Gastrocnemius medialis (tissue), 4 donors: Measurements from ENCODE around the gene AKAP12. TPM values are rescaled to one million over a fixed set of nuclear protein-coding genes. Genes with fewer than 3 reads are reported as not detected.
"Not testable (repeated sequence)": the region's sequence is repeated elsewhere in the genome, so short reads cannot be mapped to it uniquely, and the experiment has no call there.

ENCODE experiments used
- ATAC-seq, 2 donors: fragments of 150-250 bp; one replicate each; pipeline ENCODE4 v1.9.1; 2016
- DNase-seq, 2 donors: peaks; one replicate each; pipeline ENCODE4 v3.0.0-alpha.2; 2019
- H3K27ac ChIP-seq, 4 donors: fragments of 200-600 bp; sonication (generic); 1 replicate in 1 of 4; 2 replicates in 3 of 4; pipeline ENCODE4 v1.5.1; 2016 to 2018; ENCODE audit warnings: mild to moderate bottlenecking in 2 of 4, moderate library complexity in 1 of 4
- H3K27me3 ChIP-seq, 3 donors: fragments of 200-600 bp; sonication (generic) in 2 of 3; 1 replicate in 1 of 3; 2 replicates in 2 of 3; pipeline versions ENCODE4 v1.5.1 to v1.6.0; 2016 to 2019; ENCODE audit warnings: mild to moderate bottlenecking in 1 of 3, moderate library complexity in 1 of 3
- H3K36me3 ChIP-seq, 2 donors: fragments of 200-600 bp; sonication (generic) in 1 of 2; one replicate each; pipeline ENCODE4 v1.5.1; 2017 to 2018
- H3K4me1 ChIP-seq, 2 donors: fragments of 200-600 bp; sonication (generic) in 1 of 2; one replicate each; pipeline ENCODE4 v1.5.1; 2016 to 2017; ENCODE audit warnings: mild to moderate bottlenecking in 2 of 2
- H3K4me3 ChIP-seq, 4 donors: fragments of 200-600 bp; sonication (generic) in 3 of 4; 1 replicate in 1 of 4; 2 replicates in 3 of 4; pipeline ENCODE4 v1.5.1; 2016 to 2019; ENCODE audit warnings: mild to moderate bottlenecking in 2 of 4
- H3K9me3 ChIP-seq, 3 donors: fragments of 200-600 bp; sonication (generic) in 2 of 3; 1 replicate in 1 of 3; 2 replicates in 2 of 3; pipeline ENCODE4 v1.5.1; 2016 to 2019
- CTCF ChIP-seq, 5 experiments: fragments of 450-650 bp in 3 of 5; fragments of 200-600 bp in 2 of 5; sonication (generic) in 2 of 5; IDR thresholded peaks in 4 of 5; conservative IDR thresholded peaks in 1 of 5; 1 replicate in 4 of 5; 2 replicates in 1 of 5; pipeline ENCODE4 v1.5.1; 2016 to 2019; ENCODE audit warnings: antibody characterized with exemption in 5 of 5, mild to moderate bottlenecking in 3 of 5, moderate library complexity in 3 of 5
- POLR2A ChIP-seq, 2 donors: fragments of 450-650 bp; IDR thresholded peaks; one replicate each; pipeline ENCODE4 v1.6.1; 2017; ENCODE audit warnings: antibody characterized with exemption in 2 of 2, mild to moderate bottlenecking in 2 of 2, moderate library complexity in 2 of 2
- in situ Hi-C, 4 donors: fragments of 200-750 bp; cut with MboI; loops; one replicate each; pipeline versions ENCODE4 v1.15.0 to v1.8.0; 2017; ENCODE audit warnings: low sequenced_read_pairs in 4 of 4
- intact Hi-C: fragments of 100-400 bp; cut with DNase I; formaldehyde crosslinking; loops from one replicate; pipeline ENCODE4 v1.15.1; 2023; ENCODE audit warnings: low total_unique reads
- total RNA-seq, 4 donors: library from RNA; depleted of rRNA; stranded (reverse); fragments of >200 nt; gene quantifications; one replicate each; pipeline versions ENCODE4 v1.1.0 to v1.2.3, GENCODE V29; 2016

The AKAP12 gene
- total RNA-seq, 4 donors from 2014 or later: 6.4 to 17.3 (median 9.8) TPM

DNA sequence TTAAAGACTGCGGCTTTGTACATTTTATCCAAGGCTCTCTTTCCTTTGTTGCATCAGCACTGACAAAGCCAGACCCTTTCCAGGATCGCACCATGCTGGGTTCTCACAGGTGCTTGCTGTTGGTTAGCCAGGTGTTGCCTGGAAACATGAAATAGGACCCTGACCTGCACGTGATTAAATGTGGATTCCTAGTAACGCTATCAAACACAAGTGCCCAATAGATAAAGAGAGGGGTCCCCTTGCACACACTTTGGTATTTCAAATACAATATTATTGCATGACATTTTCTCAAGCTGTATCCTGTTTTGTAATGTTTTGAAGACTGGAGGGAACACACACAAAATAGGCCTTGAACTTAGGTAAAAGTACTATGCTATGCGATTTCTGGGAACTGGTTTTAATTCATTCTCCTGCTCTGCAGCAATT, 73.3 kb downstream of the AKAP12 start:
- intact Hi-C loops: no loop called here
- Histone ChIP-seq H3K4me1 (no peaks in the 10 kb centered on the region), H3K27me3 (no peaks in the 10 kb centered on the region), H3K27ac (no peak overlapping the region), H3K4me3 (no peak overlapping the region), H3K36me3 (no peaks in the 10 kb centered on the region), H3K9me3 (no peaks in the 10 kb centered on the region)
- in situ Hi-C loops: no loop called here
- no peak for TF ChIP-seq POLR2A (IDR thresholded peaks at IDR 0.05)
- no peak for TF ChIP-seq CTCF (IDR thresholded peaks at IDR 0.05 in 4 of 5, conservative IDR thresholded peaks at IDR 0.05 in 1 of 5)
- DNase-seq (no peak), ATAC-seq (no peak)

DNA sequence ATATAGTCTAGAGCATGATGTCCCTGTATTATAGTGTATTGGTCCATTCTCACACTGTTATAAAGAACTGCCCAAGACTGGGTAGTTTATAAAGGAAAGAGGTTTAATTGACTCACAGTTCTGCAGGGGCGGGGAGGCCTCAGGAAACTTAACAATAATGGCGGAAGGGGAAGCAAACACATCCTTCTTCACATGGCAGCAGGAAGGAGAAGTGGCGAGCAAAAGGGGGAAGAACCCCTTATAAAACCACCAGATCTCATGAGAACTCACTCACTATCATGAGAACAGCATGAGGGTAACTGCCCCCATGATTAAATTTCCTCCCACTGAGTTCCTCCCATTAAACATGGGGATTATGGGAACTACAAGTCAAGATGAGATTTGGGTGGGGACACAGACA, 75.9 kb downstream of the AKAP12 start:
- H3K27ac ChIP-seq, ATAC-seq, H3K36me3 ChIP-seq, H3K9me3 ChIP-seq, DNase-seq, H3K4me3 ChIP-seq, H3K4me1 ChIP-seq, H3K27me3 ChIP-seq, intact Hi-C loops, in situ Hi-C loops: not testable (repeated sequence)

- intact Hi-C loops: no loop called here
- no peaks in the 10 kb centered on the region for H3K9me3 ChIP-seq
- in situ Hi-C loops: no loop called here
- no peak for DNase-seq
- no peaks in the 10 kb centered on the region for H3K27me3 ChIP-seq
- TF ChIP-seq POLR2A (IDR thresholded peaks at IDR 0.05) (no peak), CTCF (IDR thresholded peaks at IDR 0.05 in 4 of 5, conservative IDR thresholded peaks at IDR 0.05 in 1 of 5) (no peak)
- no peak overlapping the region for H3K27ac ChIP-seq
- no peaks in the 10 kb centered on the region for H3K36me3 ChIP-seq
- no peak for ATAC-seq
- H3K4me3 ChIP-seq: no peak overlapping the region
- H3K4me1 ChIP-seq: no peaks in the 10 kb centered on the region
Measured at GRCh38 chr6:151317103-151317994, 77.6 kb downstream of the AKAP12 start.

GRCh38 chr6:151317995-151318365, 78.2 kb downstream of the AKAP12 start:
- Histone ChIP-seq H3K9me3 (no peaks in the 10 kb centered on the region), H3K27ac (no peak overlapping the region), H3K27me3 (no peaks in the 10 kb centered on the region), H3K36me3 (no peaks in the 10 kb centered on the region), H3K4me1 (no peaks in the 10 kb centered on the region), H3K4me3 (no peak overlapping the region)
- ATAC-seq: no peak
- TF ChIP-seq POLR2A (IDR thresholded peaks at IDR 0.05): no peak
- TF ChIP-seq CTCF (IDR thresholded peaks at IDR 0.05 in 4 of 5, conservative IDR thresholded peaks at IDR 0.05 in 1 of 5): no peak
- intact Hi-C loops: no loop called here
- DNase-seq: no peak
- in situ Hi-C loops: no loop called here

- ATAC-seq (no peak), DNase-seq (no peak)
- Histone ChIP-seq H3K27ac (no peak overlapping the region), H3K36me3 (no peaks in the 10 kb centered on the region), H3K27me3 (peaks cover 5 to 9% (median 7%) of the 10 kb centered on the region in 3 donors), H3K9me3 (no peaks in the 10 kb centered on the region), H3K4me1 (peaks cover 9 to 16% of the 10 kb centered on the region in 2 donors), H3K4me3 (no peak overlapping the region)
- intact Hi-C loops: no loop called here
- in situ Hi-C loops: loop anchor here in 2 of 4 donors (5.0 to 10.0 kb wide), 2 partner anchors 305 to 308 kb away; no protein-coding TSS in a partner anchor
- TF ChIP-seq CTCF (IDR thresholded peaks at IDR 0.05 in 4 of 5, conservative IDR thresholded peaks at IDR 0.05 in 1 of 5) (no peak), POLR2A (IDR thresholded peaks at IDR 0.05) (no peak)
Measured at GRCh38 chr6:151320140-151320539, 80.4 kb downstream of the AKAP12 start.
